ENCODE measurements around the gene AFF1.
A peak's percentile ranks its signal among the peaks of the same experiment; 100 is the strongest.

The AFF1 gene

DNA sequence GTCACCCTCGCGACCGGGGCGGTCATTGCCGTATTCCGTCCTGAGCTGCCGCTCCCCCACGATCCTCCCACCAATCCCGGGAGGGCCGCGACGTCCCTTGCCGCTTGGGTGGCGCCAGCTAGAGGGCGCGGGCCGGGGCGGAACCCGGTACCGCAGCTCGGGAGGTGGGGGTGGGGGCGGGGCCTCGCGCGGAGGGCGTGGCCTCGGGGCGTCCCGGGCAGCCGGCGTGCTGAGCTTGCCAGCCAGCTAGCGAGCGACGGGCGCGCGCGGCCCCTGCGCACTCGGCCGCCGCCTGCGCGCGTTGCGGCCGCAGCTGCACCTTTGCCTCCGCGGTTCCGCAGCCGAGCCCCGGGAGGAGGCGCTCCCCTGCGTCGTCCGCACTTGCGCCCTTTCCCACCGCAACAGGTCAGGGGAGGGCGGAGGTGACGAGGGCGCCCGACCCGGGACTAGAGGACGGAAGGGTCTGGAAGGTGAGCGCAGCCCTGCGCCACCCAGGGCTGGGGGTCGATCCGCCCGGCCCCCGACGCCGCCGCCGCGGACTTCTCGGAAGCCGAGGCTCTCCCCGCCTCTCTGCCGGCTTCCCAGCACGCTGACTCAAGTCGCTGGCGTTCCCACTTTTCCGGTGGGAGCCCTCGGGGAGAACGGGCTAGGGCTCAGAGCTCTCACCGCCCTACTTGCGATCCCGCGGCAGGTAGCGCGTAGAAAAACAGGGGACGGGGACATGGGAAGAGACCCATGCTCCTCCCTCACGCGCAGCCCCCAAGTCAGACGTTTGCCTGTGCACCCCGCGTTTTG is at the start of gene AFF1:
Gene AFF1, plus strand, starts transcription at position 241 of the 795 bp plus-strand sequence. CDS start 13,523 bp downstream, outside the sequence.
- peak; percentile 82 for DNase-seq

- DNase-seq: no peak
Measured at GRCh38 chr4:86890790-86891189, 44.0 kb upstream of the AFF1 start.

DNA sequence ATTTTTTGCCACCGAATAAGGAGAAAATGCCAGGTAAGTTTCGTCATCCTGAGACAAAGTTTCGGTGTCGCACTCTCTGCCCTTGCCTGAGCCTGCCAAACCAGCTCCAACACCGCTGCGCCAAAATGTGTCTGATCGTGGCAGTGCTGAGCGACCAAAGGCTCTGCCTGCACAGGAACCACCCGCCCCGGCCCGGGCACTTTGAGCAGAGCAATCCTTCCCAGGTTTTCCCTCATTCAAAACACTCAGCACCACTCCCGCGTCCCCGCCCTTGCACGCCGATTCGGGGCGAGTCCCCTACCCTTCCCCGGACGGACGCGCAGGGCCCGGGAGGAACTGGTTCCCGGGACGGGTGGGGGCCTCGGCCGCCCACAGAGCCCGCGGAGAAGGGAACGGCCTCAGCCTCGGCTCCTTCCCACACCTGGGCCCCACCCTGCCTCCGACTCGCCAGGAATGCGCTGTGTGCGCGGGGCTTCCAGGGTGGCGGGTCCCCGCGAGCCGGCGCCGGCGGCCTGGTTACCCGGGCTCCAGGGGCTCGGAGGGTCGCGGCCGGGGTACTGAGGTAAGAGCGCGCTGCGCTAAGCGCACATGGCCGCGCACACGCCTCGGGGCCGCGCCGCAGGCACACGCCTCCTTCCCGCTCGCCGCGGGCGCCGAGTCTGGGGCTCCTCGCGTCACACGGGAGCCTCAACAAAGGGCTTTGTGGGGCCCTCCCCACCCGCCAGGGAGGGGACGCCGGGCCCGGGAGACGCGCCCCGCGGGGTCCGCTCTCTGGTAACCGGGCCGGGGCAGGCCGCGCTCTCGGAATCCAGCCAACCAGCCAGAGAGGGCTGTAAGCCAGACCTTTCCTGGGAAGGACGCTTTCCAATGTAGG is 42.8 kb upstream of the AFF1 start, which contains the start of gene C4orf36:
Gene C4orf36, minus strand, starts transcription at position 661 of the 874 bp plus-strand sequence. CDS start 902 bp downstream, outside the sequence.
- peak; percentile 9 for DNase-seq

GRCh38 chr4:86892636-86892960 is 42.2 kb upstream of the AFF1 start:
- no peak for DNase-seq

DNA sequence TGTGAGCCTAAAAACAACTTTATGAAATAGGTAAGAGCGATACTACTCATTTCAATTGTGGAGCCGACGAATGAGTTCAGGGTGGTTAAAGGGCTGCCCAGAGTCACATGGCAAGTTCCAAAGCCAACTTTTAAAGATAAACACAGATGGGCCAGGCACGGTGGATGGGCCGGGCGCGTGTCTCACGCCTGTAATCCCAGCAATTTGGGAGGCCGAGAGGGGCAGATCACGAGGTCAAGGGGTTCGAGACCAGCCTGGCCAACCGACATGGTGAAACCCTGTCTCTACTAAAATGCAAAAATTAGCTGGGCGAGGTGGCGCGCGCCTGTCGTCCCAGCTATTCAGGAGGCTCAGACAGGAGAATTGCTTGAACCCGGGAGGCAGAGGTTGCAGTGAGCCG is 41.7 kb upstream of the AFF1 start:
- DNase-seq: no peak

GRCh38 chr4:86894455-86894854 is 40.4 kb upstream of the AFF1 start:
- DNase-seq: no peak

DNA sequence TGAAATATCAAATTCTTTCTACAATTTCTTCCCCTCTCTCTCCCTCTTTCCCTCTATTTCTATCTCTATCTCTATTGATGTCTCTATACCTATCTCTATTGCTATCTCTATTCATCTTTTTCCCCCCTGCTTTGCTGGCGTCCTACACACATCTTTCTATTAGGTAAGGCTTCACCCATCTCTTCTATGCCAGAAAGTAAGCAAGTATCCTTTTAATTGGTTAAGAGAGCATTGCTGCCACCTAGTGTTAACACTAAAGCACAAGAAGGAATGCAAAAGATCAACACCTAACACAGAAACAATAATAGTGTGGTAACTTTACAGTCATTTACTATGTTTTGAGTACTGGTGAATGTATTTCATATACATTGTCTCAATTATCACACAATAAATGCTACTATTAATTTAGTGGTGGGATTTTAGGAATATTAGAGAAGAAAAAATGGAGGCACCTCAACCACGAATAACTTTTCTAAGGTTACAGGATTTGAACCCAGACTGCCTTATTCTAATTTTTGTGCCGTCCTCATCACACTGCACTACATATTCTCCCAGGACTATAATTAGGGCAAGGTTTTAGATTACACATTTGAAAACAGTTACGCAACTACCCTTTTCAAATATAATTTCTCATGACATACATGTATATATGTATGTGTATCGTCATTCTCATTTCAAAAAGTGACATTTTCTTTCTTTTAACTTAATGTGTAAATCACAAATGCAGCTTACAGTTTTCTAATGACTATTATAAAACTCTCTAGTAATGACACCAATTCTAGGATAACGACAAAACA is 38.9 kb upstream of the AFF1 start:
- DNase-seq: no peak

DNA sequence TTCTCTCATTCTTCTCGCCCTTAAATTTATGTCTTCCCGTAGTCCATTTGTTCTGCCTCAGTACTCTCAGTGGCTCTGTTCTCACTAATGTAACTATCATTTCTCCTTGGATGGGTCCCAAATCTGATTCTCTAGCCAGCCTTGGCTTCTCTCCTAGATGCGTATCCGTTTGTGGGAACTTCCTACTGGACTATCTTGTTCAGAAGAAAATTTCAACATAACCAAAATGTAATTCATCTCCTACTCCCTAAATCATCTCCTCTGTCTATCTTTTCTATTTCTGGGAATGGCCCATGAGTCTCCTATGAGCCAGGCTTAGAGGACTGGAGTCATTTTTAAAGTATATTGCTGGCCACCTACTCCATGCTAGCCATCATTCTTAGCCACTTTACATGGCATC is 38.2 kb upstream of the AFF1 start:
- no peak for DNase-seq

DNA sequence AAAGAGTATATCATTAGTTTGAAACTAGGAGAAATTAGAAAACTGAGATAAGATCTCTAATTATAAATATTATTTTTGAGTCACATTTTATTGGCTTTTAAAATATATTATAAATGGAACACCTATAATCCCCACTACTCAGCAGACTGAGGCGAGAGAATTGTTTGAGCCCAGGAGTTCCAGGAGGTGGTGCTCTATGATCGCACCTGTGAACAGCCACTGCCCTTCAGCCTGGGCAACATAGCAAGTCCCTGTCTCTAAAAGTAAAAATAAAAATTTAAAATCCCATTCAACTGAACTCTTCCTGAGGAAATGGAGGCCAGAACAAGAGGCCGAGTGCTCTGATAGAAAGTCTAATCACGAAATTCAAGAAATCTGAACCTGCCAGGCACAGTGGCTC is 36.2 kb upstream of the AFF1 start:
- no peak for DNase-seq

GRCh38 chr4:86901864-86902263 is 32.9 kb upstream of the AFF1 start:
- no peak for DNase-seq

DNA sequence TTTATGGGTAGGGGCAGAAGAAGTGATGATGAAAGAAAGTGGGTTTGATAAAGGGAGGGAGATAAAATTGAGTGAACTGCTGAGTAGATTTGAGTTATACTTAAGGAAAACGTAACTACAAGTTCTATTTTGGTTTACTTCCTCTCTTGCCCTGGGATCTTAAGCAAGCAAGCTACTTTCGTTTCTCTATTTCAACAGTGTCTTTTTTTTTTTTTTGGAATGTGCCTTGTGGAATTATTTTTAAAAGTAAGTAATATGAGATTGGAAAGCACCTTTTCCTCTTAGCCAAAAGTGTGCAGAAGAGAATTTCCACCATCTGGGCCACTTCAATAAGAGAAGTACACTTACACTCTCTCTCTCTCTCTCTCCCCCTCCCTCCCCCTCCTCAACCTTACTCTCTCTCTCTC is 26.6 kb upstream of the AFF1 start:
- no peak for DNase-seq

GRCh38 chr4:86909546-86910295 is 25.1 kb upstream of the AFF1 start:
- DNase-seq: no peak

DNA sequence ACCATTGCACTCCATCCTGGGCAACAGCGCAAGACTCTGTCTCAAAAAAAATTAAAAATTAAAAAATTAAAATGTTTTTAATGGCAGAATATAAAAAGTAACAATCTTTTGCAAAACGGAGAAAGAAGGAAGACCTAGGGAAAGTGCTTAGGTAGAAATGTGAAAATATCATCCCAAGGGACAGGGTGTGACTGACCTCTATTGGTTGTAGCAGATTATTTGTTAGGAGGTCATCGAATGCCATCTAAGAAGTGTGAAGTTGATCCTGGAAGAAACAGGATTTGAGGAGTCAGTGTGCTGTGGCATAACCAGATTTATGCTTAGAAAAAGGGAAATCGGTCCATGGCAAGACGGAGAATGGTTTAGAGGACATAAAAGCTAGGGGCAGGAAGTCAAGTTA is 24.4 kb upstream of the AFF1 start:
- no peak for DNase-seq

- DNase-seq: no peak
Measured at GRCh38 chr4:86910820-86911684, 23.8 kb upstream of the AFF1 start.

- no peak for DNase-seq
Measured at GRCh38 chr4:86916392-86916791, 18.4 kb upstream of the AFF1 start.

GRCh38 chr4:86917212-86918039 is 17.4 kb upstream of the AFF1 start:
- no peak for DNase-seq

GRCh38 chr4:86918539-86919072 is 16.2 kb upstream of the AFF1 start:
- DNase-seq: no peak

- DNase-seq: no peak
Measured at GRCh38 chr4:86919561-86920223, 15.1 kb upstream of the AFF1 start.

DNA sequence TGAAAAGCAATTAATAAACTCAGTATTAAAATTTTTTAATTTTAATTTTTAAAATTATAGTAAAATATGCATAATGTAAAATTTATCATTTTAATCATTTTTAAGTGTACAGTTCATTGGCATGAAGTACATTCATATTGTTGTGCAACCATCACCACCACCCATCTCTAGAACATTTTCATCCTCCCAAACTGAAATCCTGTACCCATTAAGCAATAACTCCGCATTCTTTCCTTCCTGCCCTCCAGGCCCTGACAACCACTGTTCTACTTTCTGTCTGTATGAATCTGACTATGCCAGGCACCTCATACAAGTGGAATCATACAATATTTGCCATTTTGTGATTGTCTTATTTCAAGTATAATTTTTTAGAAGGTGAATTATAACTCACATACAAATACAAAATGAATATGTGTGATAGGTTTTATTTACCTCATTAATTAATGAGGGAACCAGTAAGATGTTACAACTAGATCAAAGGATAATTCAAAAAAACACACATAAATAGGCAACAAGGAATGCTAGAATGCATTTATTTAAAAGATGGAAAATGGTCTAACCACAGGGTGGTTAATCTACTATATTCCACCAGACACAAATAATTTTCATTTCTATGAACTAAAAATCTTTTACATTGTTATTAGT is 13.1 kb upstream of the AFF1 start:
- no peak for DNase-seq
